Lower leg skin (tissue), 3 donors: Measurements from ENCODE around the gene LRPPRC.
"Not testable (repeated sequence)": the region's sequence is repeated elsewhere in the genome, so short reads cannot be mapped to it uniquely, and the experiment has no call there.

Source experiments
- POLR2A ChIP-seq, 2 donors: fragments of 450-650 bp; IDR thresholded peaks; one replicate each; pipeline ENCODE4 v1.6.1; 2016 to 2017; ENCODE audit warnings: antibody characterized with exemption in 2 of 2, mild to moderate bottlenecking in 1 of 2, moderate library complexity in 1 of 2
- TF ChIP-seq, protein P1 (sequence below), 3 donors: fragments of 450-650 bp; IDR thresholded peaks; one replicate each; pipeline ENCODE4 v1.5.1; 2016; ENCODE audit warnings: antibody characterized with exemption in 3 of 3, mild to moderate bottlenecking in 3 of 3, moderate library complexity in 2 of 3

DNA sequence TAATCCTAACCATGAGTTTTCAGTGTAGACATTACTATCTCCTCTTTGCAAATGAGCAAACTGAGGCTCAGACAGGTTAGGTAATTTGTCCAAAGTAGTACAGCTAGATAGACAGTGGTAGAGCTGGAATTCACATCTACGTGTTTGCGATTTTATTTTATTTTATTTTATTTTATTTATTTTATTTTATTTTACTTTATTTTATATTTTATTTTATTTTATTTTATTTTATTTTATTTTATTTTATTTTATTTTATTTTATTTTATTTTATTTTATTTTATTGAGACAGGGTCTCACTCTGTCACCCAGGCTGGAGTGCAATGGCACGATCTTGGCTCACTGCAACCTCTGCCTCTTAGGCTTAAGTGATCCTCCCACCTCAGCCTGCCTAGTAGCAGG is 17.4 kb upstream of the LRPPRC start:
- not testable (repeated sequence) for TF ChIP-seq POLR2A (IDR thresholded peaks at IDR 0.05)
- TF ChIP-seq, protein P1, sequence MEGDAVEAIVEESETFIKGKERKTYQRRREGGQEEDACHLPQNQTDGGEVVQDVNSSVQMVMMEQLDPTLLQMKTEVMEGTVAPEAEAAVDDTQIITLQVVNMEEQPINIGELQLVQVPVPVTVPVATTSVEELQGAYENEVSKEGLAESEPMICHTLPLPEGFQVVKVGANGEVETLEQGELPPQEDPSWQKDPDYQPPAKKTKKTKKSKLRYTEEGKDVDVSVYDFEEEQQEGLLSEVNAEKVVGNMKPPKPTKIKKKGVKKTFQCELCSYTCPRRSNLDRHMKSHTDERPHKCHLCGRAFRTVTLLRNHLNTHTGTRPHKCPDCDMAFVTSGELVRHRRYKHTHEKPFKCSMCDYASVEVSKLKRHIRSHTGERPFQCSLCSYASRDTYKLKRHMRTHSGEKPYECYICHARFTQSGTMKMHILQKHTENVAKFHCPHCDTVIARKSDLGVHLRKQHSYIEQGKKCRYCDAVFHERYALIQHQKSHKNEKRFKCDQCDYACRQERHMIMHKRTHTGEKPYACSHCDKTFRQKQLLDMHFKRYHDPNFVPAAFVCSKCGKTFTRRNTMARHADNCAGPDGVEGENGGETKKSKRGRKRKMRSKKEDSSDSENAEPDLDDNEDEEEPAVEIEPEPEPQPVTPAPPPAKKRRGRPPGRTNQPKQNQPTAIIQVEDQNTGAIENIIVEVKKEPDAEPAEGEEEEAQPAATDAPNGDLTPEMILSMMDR (IDR thresholded peaks at IDR 0.05): not testable (repeated sequence)
